ENCODE data around the gene THUMPD3.

DNA sequence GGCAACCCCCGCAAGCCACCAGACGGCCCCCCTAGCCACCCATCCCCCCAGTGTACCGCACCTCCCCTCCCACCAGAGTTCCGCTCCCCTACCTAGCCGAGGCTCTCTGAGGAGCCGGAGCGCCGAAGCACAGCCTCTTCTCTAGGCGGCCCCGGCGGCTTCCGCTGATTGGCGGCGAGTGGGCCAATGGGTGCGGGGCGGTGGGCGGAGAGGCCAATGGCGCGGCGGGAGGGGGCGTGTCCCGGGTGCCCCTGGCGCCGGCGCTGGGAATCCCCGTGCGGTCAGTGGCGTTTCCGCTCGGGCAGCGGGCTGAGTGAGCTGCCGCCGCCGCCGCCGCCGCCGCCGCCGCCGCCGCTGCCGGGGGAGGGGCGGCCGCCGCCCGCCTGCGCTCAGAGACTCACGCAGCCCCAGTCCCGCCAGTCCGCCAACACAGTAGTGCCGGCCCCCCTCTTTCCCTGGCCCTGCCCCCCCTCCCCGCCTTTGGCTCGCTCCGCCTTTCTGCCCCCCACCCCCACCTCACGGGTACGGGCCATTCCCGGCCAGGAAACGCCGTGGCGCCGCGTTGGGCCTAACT lies 34.6 kb downstream of the THUMPD3 start, which contains the start of gene SETD5:
- TF ChIP-seq SUZ12 (IDR thresholded peaks at IDR 0.05; ENCODE audit: extremely low read depth, insufficient read depth, insufficient read length) = no peak
- TF ChIP-seq ZNF274 (IDR thresholded peaks at IDR 0.05; ENCODE audit: low read depth, low read length) = no peak

Measured in NT2/D1 (cell line).